ENCODE data around the gene STEAP3.

- no peak for TF ChIP-seq CTCF (IDR thresholded peaks at IDR 0.05; ENCODE audit: low read depth, low read length)
- TF ChIP-seq EZH2phosphoT487 (IDR thresholded peaks at IDR 0.05; ENCODE audit: low read depth) = no peak
Observed at GRCh38 chr2:119207447-119207846, 16.2 kb upstream of the STEAP3 start.
